ENCODE data around the gene PGRMC2. TPM values are rescaled to one million over a fixed set of nuclear protein-coding genes. Genes with fewer than 3 reads are reported as not detected.

PGRMC2 gene
- total and polyA plus RNA-seq, 2 donors (not counting 1 experiment from before 2014, with no cell fraction given) = 4.7 to 30.7 TPM

GRCh38 chr4:128281354-128281753 is 6.3 kb downstream of the PGRMC2 start:
- Histone ChIP-seq H3K4me3 (ENCODE audit: control extremely low read depth in 1 of 5, extremely low read depth in 1 of 5, insufficient read depth in 1 of 5, low read depth in 2 of 5, low read length in 4 of 5) (no peak overlapping the region), H3K79me2 (ENCODE audit: control insufficient read depth, insufficient read depth, low read length) (peaks cover 72% of the 10 kb centered on the region), H4K20me1 (ENCODE audit: control insufficient read depth, insufficient read depth, low read length, poor library complexity, severe bottlenecking) (peaks cover 9% of the 10 kb centered on the region), H3K9ac (ENCODE audit: low read length) (no peak overlapping the region), H3K4me1 (ENCODE audit: control insufficient read depth in 2 of 2, insufficient read depth in 2 of 2, low read length in 2 of 2) (peaks cover 11 to 12% of the 10 kb centered on the region in 2 donors), H3K36me3 (replicated peaks in 1 of 2; ENCODE audit: control extremely low read depth in 1 of 2, control insufficient read depth in 1 of 2, extremely low read depth in 1 of 2, insufficient read depth in 2 of 2, low read length in 1 of 2) (peaks cover 1 to 2% of the 10 kb centered on the region in 2 experiments), H2AFZ (ENCODE audit: insufficient read depth, low read depth, low read length, poor library complexity, severe bottlenecking) (no peak overlapping the region), H3K4me2 (replicated peaks; ENCODE audit: low read depth, low read length, poor library complexity, severe bottlenecking) (no peak overlapping the region), H3K27ac (ENCODE audit: low read length in 2 of 2) (no peak overlapping the region), H3K9me3 (ENCODE audit: control extremely low read depth in 1 of 3, control insufficient read depth in 2 of 3, insufficient read depth in 1 of 3, low read length in 2 of 3) (no peaks in the 10 kb centered on the region), H3K27me3 (replicated peaks in 1 of 4; ENCODE audit: control extremely low read depth in 1 of 4, control insufficient read depth in 3 of 4, insufficient read depth in 4 of 4, low read length in 3 of 4) (no peaks in the 10 kb centered on the region)
- no CpG with 5 or more reads among the region's 1 CpG for WGBS (ENCODE audit: insufficient coverage)
- Mint-ChIP-seq H3K4me1 (peaks cover 25% of the 10 kb centered on the region), H3K4me3 (no peak overlapping the region), H3K27me3 (no peaks in the 10 kb centered on the region), H3K27ac (no peak overlapping the region), H3K9me3 (ENCODE audit: insufficient read depth) (no peaks in the 10 kb centered on the region)
- intact Hi-C loops (cut with micrococcal nuclease) = no loop called here
- CTCF ChIA-PET = no interaction called here
- POLR2A ChIA-PET = no interaction called here
- TF ChIP-seq EZH2 (IDR thresholded peaks at IDR 0.05; ENCODE audit: borderline replicate concordance, insufficient read depth, low read depth, low read length, poor library complexity, severe bottlenecking) = no peak
- no peak for TF ChIP-seq CTCF (IDR thresholded peaks at IDR 0.05)
- no peak for ATAC-seq (ENCODE audit: low read depth)
- DNase-seq = no peak

- H3K9me3 Mint-ChIP-seq (ENCODE audit: insufficient read depth) = no peaks in the 10 kb centered on the region
Observed at GRCh38 chr4:128279624-128280225, 7.9 kb downstream of the PGRMC2 start.

More at GRCh38 chr4:128279624-128280225, 7.9 kb downstream of the PGRMC2 start:
- Histone ChIP-seq H2AFZ (ENCODE audit: insufficient read depth, low read depth, low read length, poor library complexity, severe bottlenecking) (no peak overlapping the region), H3K4me2 (replicated peaks; ENCODE audit: low read depth, low read length, poor library complexity, severe bottlenecking) (no peak overlapping the region), H3K9ac (ENCODE audit: low read length) (no peak overlapping the region), H3K9me3 (ENCODE audit: control extremely low read depth in 1 of 3, control insufficient read depth in 2 of 3, insufficient read depth in 1 of 3, low read length in 2 of 3) (no peaks in the 10 kb centered on the region), H3K27ac (ENCODE audit: low read length in 2 of 2) (no peak overlapping the region), H3K4me1 (ENCODE audit: control insufficient read depth in 2 of 2, insufficient read depth in 2 of 2, low read length in 2 of 2) (no peaks in the 10 kb centered on the region), H3K27me3 (replicated peaks in 1 of 4; ENCODE audit: control extremely low read depth in 1 of 4, control insufficient read depth in 3 of 4, insufficient read depth in 4 of 4, low read length in 3 of 4) (no peaks in the 10 kb centered on the region), H4K20me1 (ENCODE audit: control insufficient read depth, insufficient read depth, low read length, poor library complexity, severe bottlenecking) (no peaks in the 10 kb centered on the region), H3K36me3 (replicated peaks in 1 of 2; ENCODE audit: control extremely low read depth in 1 of 2, control insufficient read depth in 1 of 2, extremely low read depth in 1 of 2, insufficient read depth in 2 of 2, low read length in 1 of 2) (peaks cover 2 to 3% of the 10 kb centered on the region in 2 experiments), H3K79me2 (ENCODE audit: control insufficient read depth, insufficient read depth, low read length) (peaks cover 55% of the 10 kb centered on the region), H3K4me3 (ENCODE audit: control extremely low read depth in 1 of 5, extremely low read depth in 1 of 5, insufficient read depth in 1 of 5, low read depth in 2 of 5, low read length in 4 of 5) (no peak overlapping the region)
- H3K27ac Mint-ChIP-seq = no peak overlapping the region
- TF ChIP-seq EZH2 (IDR thresholded peaks at IDR 0.05; ENCODE audit: borderline replicate concordance, insufficient read depth, low read depth, low read length, poor library complexity, severe bottlenecking) (no peak), CTCF (IDR thresholded peaks at IDR 0.05) (no peak)
- ATAC-seq (ENCODE audit: low read depth) (no peak), DNase-seq (no peak)
- intact Hi-C loops (cut with micrococcal nuclease) = no loop called here
- CTCF ChIA-PET = no interaction called here
- POLR2A ChIA-PET = no interaction called here
- H3K27me3 Mint-ChIP-seq = no peaks in the 10 kb centered on the region
- no CpG with 5 or more reads among the region's 2 CpGs for WGBS (ENCODE audit: insufficient coverage)
- peaks cover 13% of the 10 kb centered on the region for H3K4me1 Mint-ChIP-seq
- no peak overlapping the region for H3K4me3 Mint-ChIP-seq

All from B cell (primary cell).